K562 (cell line): ENCODE data around the gene TTC22. TPM values are rescaled to one million over a fixed set of nuclear protein-coding genes. Genes with fewer than 3 reads are reported as not detected.

ENCODE experiments used
- ATAC-seq: fragments of 200-7000 bp; cut with Tn5 transposase; 3 replicates; pipeline ENCODE4 v1.9.1; 2020; ENCODE audit warnings: moderate library complexity
- BruUV-seq: library from RNA; stranded (reverse); fragments of 400-500 nt; replicated peaks from 2 replicates; lab custom pipeline; 2021; lab: Mats Ljungman, UMichigan
- CTCF ChIA-PET: fragments of 300-600 bp; formaldehyde crosslinking; extraction: SDS; loops from one replicate; lab custom pipeline; 2021; ENCODE audit warnings: low intra/inter-chr PET ratio; lab: Yijun Ruan, JAX
- POLR2A ChIA-PET: fragments of 300-600, 350-650 bp; sonication (Branson Sonifier 250); formaldehyde crosslinking; extraction: SDS; loops from one replicate; lab custom pipeline; 2021; ENCODE audit warnings: antibody characterized with exemption, inconsistent platforms; lab: Yijun Ruan, JAX
- DNase-seq, 4 experiments: peaks; one replicate each; pipeline versions ENCODE4 v3.0.0 to v3.0.0-alpha.2; 2011 to 2018; ENCODE audit warnings: low spot score in 3 of 4, mixed read lengths in 3 of 4; ENCODE audit errors: extremely low read depth in 1 of 4
- FAIRE-seq: peaks from 2 replicates; lab custom pipeline; 2011; peaks lifted over from hg19 to GRCh38; lab: Jason Lieb, UNC
- H2AFZ ChIP-seq: 2 replicates; pipeline ENCODE4 v1.6.0; 2011; ENCODE audit warnings: low read depth, low read length, control low read depth, inconsistent platforms
- H3K27ac ChIP-seq: fragments of 200-600 bp; 3 replicates; pipeline ENCODE4 v1.8.0; 2011; ENCODE audit warnings: low read depth, mild to moderate bottlenecking, control low read depth, inconsistent platforms, low read length, moderate library complexity, mixed read lengths; ENCODE audit errors: extremely low read depth
- H3K27me3 ChIP-seq, 2 experiments: fragments of 300-600 bp in 1 of 2; 2 replicates in 1 of 2; 3 replicates in 1 of 2; pipeline versions ENCODE4 v1.6.0 to v1.8.0; 2011; ENCODE audit warnings: inconsistent platforms in 2 of 2, low read length in 2 of 2, mild to moderate bottlenecking in 1 of 2, mixed read lengths in 1 of 2, moderate library complexity in 1 of 2; ENCODE audit not compliant: control insufficient read depth in 2 of 2, insufficient read depth in 2 of 2
- H3K36me3 ChIP-seq: fragments of 300-600 bp; 3 replicates; pipeline ENCODE4 v1.8.0; 2011; ENCODE audit warnings: mild to moderate bottlenecking, low read length, inconsistent platforms; ENCODE audit not compliant: control insufficient read depth, insufficient read depth
- H3K4me1 ChIP-seq, 2 experiments: fragments of 200-600 bp in 1 of 2; replicated peaks in 1 of 2; 2 replicates in 1 of 2; 3 replicates in 1 of 2; pipeline versions ENCODE4 v1.5.1 to v1.8.0; 2011; ENCODE audit warnings: inconsistent platforms in 2 of 2, low read length in 2 of 2, mild to moderate bottlenecking in 1 of 2, mixed read lengths in 1 of 2, moderate library complexity in 1 of 2; ENCODE audit not compliant: control insufficient read depth in 2 of 2, insufficient read depth in 2 of 2
- H3K4me2 ChIP-seq: 2 replicates; pipeline ENCODE4 v1.6.1; 2011; ENCODE audit warnings: low read length, control low read depth, inconsistent platforms, mixed read lengths; ENCODE audit not compliant: insufficient read depth
- H3K4me3 ChIP-seq: fragments of 200-600 bp; sonication (generic), shearing (Covaris generic); 2 replicates; pipeline ENCODE4 v1.5.1; 2016; ENCODE audit warnings: control low read depth, inconsistent platforms
- H3K79me2 ChIP-seq: fragments of 200-600 bp; 3 replicates; pipeline ENCODE4 v1.8.0; 2011; ENCODE audit warnings: low read length, inconsistent platforms; ENCODE audit not compliant: control insufficient read depth, insufficient read depth
- H3K9ac ChIP-seq, 2 experiments: 2 replicates each; pipeline versions ENCODE4 v1.6.0 to v1.6.1; 2011; ENCODE audit warnings: low read depth in 2 of 2, low read length in 2 of 2, control low read depth in 1 of 2, inconsistent platforms in 1 of 2, mild to moderate bottlenecking in 1 of 2, mixed read lengths in 1 of 2; ENCODE audit not compliant: insufficient read depth in 1 of 2
- H3K9me1 ChIP-seq: one replicate; pipeline ENCODE4 v1.6.0; 2011; ENCODE audit warnings: inconsistent platforms, mild to moderate bottlenecking, low read length, moderate library complexity; ENCODE audit not compliant: control insufficient read depth, insufficient read depth
- H3K9me3 ChIP-seq: replicated peaks from 2 replicates; pipeline ENCODE4 v1.5.1; 2011; ENCODE audit warnings: low read depth, low read length, inconsistent platforms; ENCODE audit not compliant: control insufficient read depth, insufficient read depth
- H4K20me1 ChIP-seq: replicated peaks from 2 replicates; pipeline ENCODE4 v1.6.1; 2011; ENCODE audit warnings: low read length, inconsistent platforms, mixed read lengths; ENCODE audit not compliant: control insufficient read depth, insufficient read depth
- COPS2 ChIP-seq: fragments of 450-650 bp; conservative IDR thresholded peaks from 2 replicates; pipeline ENCODE4 v1.6.1; 2016; ENCODE audit warnings: mild to moderate bottlenecking, moderate library complexity
- CREM ChIP-seq: IDR thresholded peaks from 2 replicates; pipeline ENCODE4 v1.6.1; 2014; ENCODE audit warnings: antibody characterized with exemption, low read depth
- CTCF ChIP-seq, 3 experiments: IDR thresholded peaks in 2 of 3; conservative IDR thresholded peaks in 1 of 3; 2 replicates each; pipeline ENCODE4 v1.5.1; 2011 to 2012; ENCODE audit warnings: low read length in 3 of 3, mild to moderate bottlenecking in 3 of 3, control low read depth in 2 of 3, improper control_type of control experiment in 1 of 3, inconsistent platforms in 1 of 3, low read depth in 1 of 3, mixed read lengths in 1 of 3, moderate library complexity in 1 of 3; ENCODE audit not compliant: insufficient read depth in 2 of 3
- DIDO1 ChIP-seq: fragments of 450-650 bp; IDR thresholded peaks from 2 replicates; pipeline ENCODE4 v1.6.1; 2016; ENCODE audit warnings: low read depth, missing biosample characterization, missing genetic modification characterization
- E2F1 ChIP-seq: sonication (generic); formaldehyde crosslinking; IDR thresholded peaks from 2 replicates; pipeline ENCODE4 v1.8.1; 2023; ENCODE audit warnings: mild to moderate bottlenecking, missing genetic modification reagents, moderate library complexity
- KDM1A ChIP-seq, 2 experiments: fragments of 450-650 bp; IDR thresholded peaks; 2 replicates each; pipeline ENCODE4 v1.6.1; 2016; ENCODE audit warnings: mild to moderate bottlenecking in 2 of 2
- PRPF4 ChIP-seq: fragments of 200-400 bp; formaldehyde crosslinking; IDR thresholded peaks from one replicate; pipeline ENCODE4 v1.6.1; 2017; ENCODE audit warnings: low read length, low read depth, mild to moderate bottlenecking; ENCODE audit not compliant: insufficient read depth, poor library complexity, severe bottlenecking
- RAD21 ChIP-seq, 2 experiments: fragments of 250-450 bp in 1 of 2; fragments of 450-650 bp in 1 of 2; sonication (Bioruptor Pico) in 1 of 2; formaldehyde crosslinking in 1 of 2; IDR thresholded peaks in 1 of 2; conservative IDR thresholded peaks in 1 of 2; 2 replicates each; pipeline versions ENCODE4 v1.4.0 to v1.8.0; 2020 to 2022; ENCODE audit warnings: mild to moderate bottlenecking in 2 of 2, moderate library complexity in 1 of 2
- SUPT5H ChIP-seq: fragments of 450-650 bp; IDR thresholded peaks from 2 replicates; pipeline ENCODE4 v1.6.1; 2016
- TCF7 ChIP-seq: sonication (generic); IDR thresholded peaks from 2 replicates; pipeline ENCODE4 v1.6.1; 2016; ENCODE audit warnings: antibody characterized with exemption, borderline replicate concordance
- ZBTB26 ChIP-seq: fragments of 450-650 bp; formaldehyde crosslinking; IDR thresholded peaks from 2 replicates; pipeline ENCODE4 v1.4.0; 2022; ENCODE audit warnings: missing genetic modification characterization
- ZNF24 ChIP-seq: fragments of 450-650 bp; IDR thresholded peaks from 2 replicates; pipeline ENCODE4 v1.6.1; 2016
- ZZZ3 ChIP-seq: fragments of 450-650 bp; IDR thresholded peaks from 2 replicates; pipeline ENCODE4 v1.6.1; 2016; ENCODE audit warnings: antibody characterized with exemption, mild to moderate bottlenecking, moderate library complexity
- WGBS: fragments of 100-300 bp; shearing (Covaris generic); methylation state at CpG from one replicate; pipeline ENCODE4 v1.1.6; 2016; ENCODE audit warnings: low coverage, mixed read lengths; ENCODE audit not compliant: insufficient coverage; ENCODE audit errors: missing lambda C conversion rate; 5-methylcytosine and 5-hydroxymethylcytosine counted together
- in situ Hi-C: fragments of 300-500 bp; cut with MboI; formaldehyde crosslinking; loops from 4 replicates; pipeline ENCODE4 v1.15.0; 2018; ENCODE audit warnings: inconsistent platforms, mixed read lengths
- intact Hi-C: fragments of 100-400 bp; cut with micrococcal nuclease; formaldehyde crosslinking; loops from 2 replicates; pipeline ENCODE4 v1.14.2; 2022
- polyA plus RNA-seq, 8 experiments: library from polyadenylated mRNA; depleted of rRNA in 4 of 8; stranded (reverse) in 5 of 8; unstranded in 3 of 8; fragments of >200 nt; fragmentation: Nextera tagmentation in 2 of 8; fragmentation: Illumina TruSeq in 1 of 8; extraction: Ambion mirVana in 2 of 8; extraction: Trizol in 1 of 8; gene quantifications; 2 replicates each; pipeline versions ENCODE4 v1.2.1 to v1.2.3, GENCODE V29; 2011 to 2014; ENCODE audit warnings: inconsistent platforms in 1 of 8, missing spikeins in 1 of 8
- total RNA-seq, 7 experiments: library from RNA; depleted of rRNA in 6 of 7; stranded (reverse); fragments of >200 nt in 6 of 7; fragmentation: Illumina TruSeq in 2 of 7; extraction: Trizol in 2 of 7; gene quantifications; 2 replicates each; pipeline versions ENCODE4 v1.2.1 to v1.2.3, GENCODE V29; 2011 to 2021; ENCODE audit warnings: low replicate concordance in 1 of 7

Gene TTC22
- total and polyA plus RNA-seq, 9 of the 15 experiments (the other 6 are each of a cell fraction or from before 2014, with no cell fraction given), result 0.07 TPM; not detected in 8

GRCh38 chr1:54848134-54848948, 47.2 kb upstream of the TTC22 start:
- intact Hi-C loops (no loop called here), in situ Hi-C loops (no loop called here)
- H3K4me1 ChIP-seq, result no peaks in the 10 kb centered on the region
- no TSS peak for BruUV-seq
- no peak overlapping the region for H3K27ac ChIP-seq
- no peak overlapping the region for H2AFZ ChIP-seq
- DNase-seq (no peak), FAIRE-seq (no peak), ATAC-seq (peak; percentile 49)
- ChIA-PET CTCF (no interaction called here), POLR2A (interaction anchor here (0.5 to 2.1 kb wide), 10 partner anchors 9 to 478 kb away, joined by 3 to 7 read pairs (median 6); no protein-coding TSS in a partner anchor)
- H3K4me3 ChIP-seq, result no peak overlapping the region
- TF ChIP-seq CTCF (IDR thresholded peaks at IDR 0.05 in 2 of 3, conservative IDR thresholded peaks at IDR 0.05 in 1 of 3; ENCODE audit: insufficient read depth in 2 of 3, low read depth in 1 of 3, low read length in 3 of 3), result peak in 2 of 3 experiments; percentile 18 to 20; a peak in 1 of 6 replicates
- peak; percentile 36; the same call in 1 of the 2 replicates for TF ChIP-seq SUPT5H
- no peak for TF ChIP-seq ZNF24
- no peak for TF ChIP-seq E2F1
- no peak for TF ChIP-seq ZZZ3
- no peak for TF ChIP-seq ZBTB26 (CRISPR knock-in tag)
- no peak for TF ChIP-seq TCF7
- no peak for TF ChIP-seq COPS2
- TF ChIP-seq RAD21 (CRISPR knock-in tag; conservative IDR thresholded peaks at IDR 0.05 in 1 of 2, IDR thresholded peaks at IDR 0.05 in 1 of 2), result peak in 1 of 2 experiments; percentile 26; a peak in 1 of 4 replicates
- TF ChIP-seq PRPF4, result no peak
- peak in 1 of 2 experiments; percentile 31; a peak in 1 of 4 replicates for TF ChIP-seq KDM1A (IDR thresholded peaks at IDR 0.05)
- TF ChIP-seq DIDO1 (tag), result no peak
- no peak for TF ChIP-seq CREM
- no peak overlapping the region for H3K9ac ChIP-seq
- H4K20me1 ChIP-seq, result peaks cover 16% of the 10 kb centered on the region; the same call in 1 of the 2 replicates
- H3K9me3 ChIP-seq, result no peaks in the 10 kb centered on the region
- H3K9me1 ChIP-seq, result peaks cover 3% of the 10 kb centered on the region
- no peaks in the 10 kb centered on the region for H3K79me2 ChIP-seq
- WGBS, result 91% methylated on average over 7 of the region's 7 CpGs
- H3K36me3 ChIP-seq, result peaks cover 56% of the 10 kb centered on the region; the same call in 2 of the 3 replicates
- H3K27me3 ChIP-seq, result no peaks in the 10 kb centered on the region
- H3K4me2 ChIP-seq, result no peak overlapping the region
